HG03135 (cell line): ENCODE results near the gene MCF2.
"Not testable (repeated sequence)": the region's sequence is repeated elsewhere in the genome, so short reads cannot be mapped to it uniquely, and the experiment has no call there.

Source experiments
- ATAC-seq: cut with Tn5 transposase; IDR thresholded peaks from one replicate; pipeline ENCODE4 v1.9.1; 2021; ENCODE audit warnings: mild to moderate bottlenecking, moderate library complexity; ENCODE audit not compliant: unreplicated experiment

Gene MCF2

DNA sequence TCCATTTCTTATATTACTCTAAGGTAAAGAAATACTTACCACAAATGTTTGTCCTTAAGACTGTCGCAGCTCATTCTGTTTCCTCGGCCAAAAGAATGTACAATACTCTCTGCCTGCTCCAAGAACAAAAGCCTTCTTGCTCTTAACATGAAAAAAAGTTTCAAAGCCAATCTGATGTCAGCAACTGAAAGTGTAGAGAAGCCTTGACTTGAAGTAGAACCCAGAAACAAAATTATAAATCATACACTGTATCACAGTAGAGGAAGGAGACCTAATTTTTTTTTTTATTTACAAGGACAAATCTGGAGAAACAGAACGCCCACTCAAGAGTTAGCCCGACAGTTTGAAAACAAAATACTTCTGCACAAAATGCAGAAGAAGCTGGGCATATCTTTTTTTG, at the start of gene MCF2:
TSS of gene MCF2 (minus strand) at position 101 of the 400 bp plus-strand sequence. CDS start 56,423 bp downstream, outside the sequence.
- no peak for ATAC-seq

GRCh38 chrX:139751053-139751452, 43.1 kb upstream of the MCF2 start:
- ATAC-seq: no peak

DNA sequence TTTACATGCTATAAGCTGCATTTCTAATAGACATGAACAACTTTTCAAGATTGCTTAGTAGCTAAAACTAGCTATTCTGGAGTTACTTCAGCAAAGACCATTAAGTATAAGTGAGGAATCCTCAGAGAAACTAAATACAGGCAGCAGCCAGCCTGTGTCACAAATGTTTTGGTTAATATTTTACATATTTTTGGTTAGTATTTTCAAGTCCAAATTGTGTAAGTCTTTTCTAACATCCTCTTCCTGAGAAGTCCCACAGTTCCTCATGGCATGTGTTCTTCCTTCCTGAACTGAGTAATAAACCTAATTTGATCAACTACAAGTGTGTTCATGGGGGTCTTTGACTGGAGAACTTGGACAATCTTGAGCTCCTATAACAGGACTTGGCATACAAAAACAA, 42.4 kb upstream of the MCF2 start:
- no peak for ATAC-seq

GRCh38 chrX:139739138-139739537, 31.2 kb upstream of the MCF2 start:
- ATAC-seq: peak; percentile 82

DNA sequence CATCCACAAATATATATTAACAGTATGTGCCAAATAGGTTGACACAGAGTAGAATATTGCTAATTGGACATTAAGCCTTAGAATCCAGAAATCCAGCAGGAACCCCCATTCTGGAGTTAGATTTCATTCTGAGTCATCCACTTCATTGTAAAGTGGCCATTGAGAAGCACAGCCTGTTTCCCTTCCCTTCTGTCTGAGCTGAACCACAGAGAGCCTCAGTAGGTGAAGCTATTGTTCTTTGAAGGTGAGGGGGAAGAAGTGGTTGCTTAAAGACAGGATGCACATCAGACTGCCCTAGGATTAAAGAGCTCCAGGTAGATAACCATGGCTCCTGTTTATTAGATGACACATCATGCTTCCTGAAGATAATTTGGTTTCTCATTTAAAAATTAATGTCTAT, 30.6 kb upstream of the MCF2 start:
- no peak for ATAC-seq

DNA sequence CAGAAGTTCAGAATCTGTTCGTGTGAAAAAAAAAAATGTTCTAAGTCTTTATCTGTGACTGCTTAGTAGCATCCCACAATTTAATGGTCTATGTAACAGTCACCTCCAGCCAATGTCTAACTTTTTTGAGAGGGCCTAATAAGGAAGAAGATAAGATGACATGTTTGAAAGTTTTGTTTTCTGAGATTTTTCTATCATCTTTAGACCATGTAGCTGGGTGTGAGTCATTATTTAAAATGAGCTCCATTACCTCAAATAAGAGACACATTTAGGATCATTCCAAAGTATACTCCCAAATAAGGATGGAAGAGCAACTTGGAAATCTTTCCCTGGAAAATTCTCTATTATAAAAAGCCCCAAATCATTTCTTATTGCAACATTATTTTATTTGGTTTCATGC, 28.2 kb upstream of the MCF2 start:
- ATAC-seq: no peak

DNA sequence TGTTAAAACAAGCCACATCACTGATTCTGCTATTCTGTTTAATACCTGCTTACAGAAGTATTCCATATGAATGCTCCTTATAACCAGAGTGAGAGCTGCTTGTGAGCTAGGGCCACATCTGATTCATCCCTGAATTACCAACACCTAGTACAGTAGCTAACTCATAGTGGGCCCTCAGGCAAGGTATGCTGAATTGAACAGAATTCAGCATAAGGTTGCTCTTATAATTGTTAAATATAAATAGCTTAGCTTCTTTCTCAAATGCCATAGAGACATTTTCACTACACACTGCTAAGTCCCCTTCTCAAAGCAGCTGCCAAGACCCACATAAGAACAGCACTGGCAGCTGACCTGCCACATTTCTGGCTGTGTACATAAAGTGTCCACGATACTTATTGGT, 27.0 kb upstream of the MCF2 start:
- ATAC-seq: no peak

GRCh38 chrX:139725720-139726119, 17.8 kb upstream of the MCF2 start:
- ATAC-seq: peak; percentile 88

DNA sequence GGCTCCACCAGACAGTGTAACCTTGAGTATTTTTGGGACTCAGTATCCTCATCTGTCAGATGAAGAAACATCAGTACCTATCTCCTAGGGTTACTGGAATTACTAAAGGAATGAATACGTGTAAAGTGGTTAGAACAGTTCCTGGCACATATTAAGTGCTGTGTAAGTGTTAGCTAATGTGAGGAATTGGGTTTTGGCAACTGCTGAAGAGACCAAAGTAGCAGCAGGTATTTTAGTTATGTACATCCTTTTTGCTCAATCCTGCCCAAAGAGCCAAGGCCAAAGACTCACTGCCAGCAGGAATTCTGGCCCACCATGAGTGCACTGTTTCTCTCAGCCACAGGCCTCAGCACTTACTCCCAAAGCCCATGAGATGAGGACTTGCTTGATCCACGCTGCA, 16.7 kb upstream of the MCF2 start:
- no peak for ATAC-seq

DNA sequence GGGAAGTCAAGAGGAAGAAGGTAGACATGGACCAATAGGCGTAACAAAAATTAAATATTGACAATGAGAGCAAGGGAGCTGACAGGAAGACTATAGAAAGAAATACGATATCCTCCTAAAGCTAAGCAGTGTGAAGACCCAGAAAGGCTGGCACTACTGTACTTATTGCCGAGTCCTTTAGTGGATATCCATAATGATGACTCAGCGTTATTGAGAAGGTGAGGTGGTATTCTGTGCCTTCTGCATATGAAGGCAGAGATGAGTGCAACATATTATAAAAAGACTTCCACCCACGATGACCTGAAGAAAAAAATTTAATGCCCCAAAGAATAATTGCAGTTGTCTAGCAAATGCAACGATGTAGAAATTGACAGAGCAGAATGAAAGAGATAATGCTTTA, 13.0 kb upstream of the MCF2 start:
- ATAC-seq: no peak

DNA sequence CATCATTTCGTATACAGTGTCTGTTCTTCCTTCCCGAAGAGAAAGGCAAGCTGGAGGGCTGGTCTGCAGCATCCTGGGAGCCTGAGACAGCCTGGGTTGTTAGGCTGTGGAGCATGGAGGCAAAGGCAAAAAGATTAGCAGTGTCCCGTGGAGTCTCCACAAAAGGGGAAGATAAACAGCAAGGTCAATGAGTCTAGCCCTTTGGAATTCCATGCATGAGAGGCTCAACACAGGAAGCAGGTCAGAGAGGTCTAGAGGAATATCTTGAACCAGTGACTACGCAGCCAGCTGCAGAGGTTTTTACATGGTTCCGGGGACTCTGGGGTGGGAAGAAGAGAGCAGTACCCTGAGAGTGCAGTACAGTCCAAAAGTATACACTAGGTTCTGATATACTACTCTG, 12.2 kb upstream of the MCF2 start:
- ATAC-seq: no peak

DNA sequence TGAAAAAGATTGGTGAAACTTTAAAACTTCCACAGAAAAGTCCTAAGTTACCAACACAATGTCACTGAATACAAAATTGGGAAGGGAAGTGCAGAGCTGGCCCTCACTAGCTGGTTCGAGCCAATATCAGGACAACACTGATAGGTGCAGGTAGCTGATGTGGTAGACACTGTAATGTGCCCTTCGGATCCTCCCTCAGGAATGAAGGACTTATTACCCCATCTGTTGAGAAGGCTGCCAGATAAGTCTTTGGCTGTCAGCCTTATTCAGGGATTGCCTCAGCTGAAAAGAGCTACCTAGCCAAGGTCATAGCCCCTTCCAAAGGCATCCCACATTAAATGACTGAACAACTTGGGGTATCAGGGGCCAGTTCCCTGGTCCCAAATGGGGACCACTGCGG, 5.3 kb downstream of the MCF2 start:
- ATAC-seq: no peak

DNA sequence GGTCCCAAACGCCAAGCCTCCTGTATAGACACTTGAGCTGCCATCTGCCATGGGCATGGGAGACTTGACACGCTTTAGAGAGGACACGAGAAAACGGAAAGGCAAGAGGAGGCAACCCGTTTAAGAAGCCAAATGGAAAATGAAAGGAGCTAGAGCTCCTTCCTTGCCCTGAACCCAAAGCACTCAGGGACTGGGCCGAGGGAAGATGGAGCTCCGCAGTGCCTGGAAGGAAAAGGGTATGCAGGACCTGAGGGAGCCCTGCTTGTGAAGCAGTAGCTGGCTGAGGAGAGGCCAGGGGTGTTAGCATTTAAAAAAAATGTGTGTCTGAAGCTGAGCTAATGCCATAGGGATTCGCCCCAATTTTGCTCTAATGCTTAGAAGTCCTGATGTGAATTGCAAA, 15.1 kb downstream of the MCF2 start:
- no peak for ATAC-seq

DNA sequence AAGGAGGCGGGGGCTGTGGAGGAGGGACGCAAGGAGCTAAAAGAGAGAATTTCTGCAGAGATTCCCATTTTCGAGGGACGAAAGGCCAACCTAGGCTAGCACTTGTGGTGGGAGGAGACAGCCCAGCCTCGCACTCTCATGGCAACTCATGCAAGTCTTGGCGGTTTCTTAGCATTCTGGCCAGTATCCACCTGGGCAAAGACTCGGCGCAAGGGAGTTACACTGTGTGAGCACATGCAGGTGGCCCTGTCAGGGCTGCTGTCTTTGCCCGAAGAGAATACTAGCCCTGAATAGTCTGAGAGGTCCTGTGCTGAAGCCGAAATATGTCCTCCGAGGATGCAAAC, 15.5 kb downstream of the MCF2 start:
- no peak for ATAC-seq

DNA sequence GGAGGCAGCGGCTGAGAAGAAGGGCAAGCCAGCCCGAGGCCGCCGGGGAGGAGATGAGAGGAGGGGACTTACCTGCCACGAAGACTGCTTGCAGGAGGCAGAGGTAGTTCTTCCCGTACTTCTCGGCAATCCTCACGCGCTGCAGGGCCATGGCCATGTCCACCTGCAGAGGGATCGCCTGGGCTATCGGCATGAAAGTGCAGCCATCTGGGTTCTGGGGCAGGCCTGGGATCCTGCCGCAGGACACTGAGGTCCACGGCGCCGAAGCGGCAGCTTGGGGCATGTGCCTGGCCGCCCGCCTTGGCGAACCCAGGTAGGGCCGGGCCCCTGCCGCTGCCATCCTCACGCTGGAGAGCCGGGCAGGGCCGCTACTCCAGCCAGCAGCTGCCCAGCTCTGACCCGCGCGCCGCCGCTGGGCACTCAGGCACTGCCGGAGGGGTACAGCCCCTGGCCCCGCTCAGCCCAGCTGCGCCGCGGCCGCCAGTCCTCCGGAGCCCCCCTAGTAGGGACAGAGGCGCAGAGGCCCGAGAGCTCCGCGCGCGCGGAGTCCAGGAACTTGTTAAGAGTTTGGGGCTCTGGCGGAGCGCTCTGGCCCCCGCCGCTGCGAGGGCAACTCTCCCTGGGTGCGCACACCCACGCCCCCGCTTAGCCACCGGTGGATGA, 16.0 kb downstream of the MCF2 start:
- no peak for ATAC-seq

DNA sequence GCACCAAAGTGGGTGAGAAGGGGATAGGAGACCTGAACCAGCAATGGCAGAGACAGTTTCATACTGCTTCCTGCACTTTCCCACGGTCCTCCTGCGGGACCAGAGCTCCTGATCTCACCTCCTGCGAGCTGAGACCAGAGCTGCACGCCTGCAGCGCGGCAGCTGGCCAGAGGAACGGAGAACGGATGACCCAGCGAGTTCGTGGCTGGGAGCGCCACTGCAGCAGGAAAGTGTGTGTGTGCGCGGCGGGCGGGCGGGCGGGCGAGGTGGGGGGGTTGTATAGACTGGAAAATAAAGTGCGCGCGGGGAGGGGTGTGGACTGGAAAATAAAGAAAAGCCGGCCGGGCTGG, 16.5 kb downstream of the MCF2 start:
- ATAC-seq: no peak

- ATAC-seq: not testable (repeated sequence)
These were observed 22.8 kb downstream of the MCF2 start for GRCh38 chrX:139685175-139685574.

- ATAC-seq: no peak
These were observed 27.6 kb downstream of the MCF2 start for GRCh38 chrX:139680356-139680755.

DNA sequence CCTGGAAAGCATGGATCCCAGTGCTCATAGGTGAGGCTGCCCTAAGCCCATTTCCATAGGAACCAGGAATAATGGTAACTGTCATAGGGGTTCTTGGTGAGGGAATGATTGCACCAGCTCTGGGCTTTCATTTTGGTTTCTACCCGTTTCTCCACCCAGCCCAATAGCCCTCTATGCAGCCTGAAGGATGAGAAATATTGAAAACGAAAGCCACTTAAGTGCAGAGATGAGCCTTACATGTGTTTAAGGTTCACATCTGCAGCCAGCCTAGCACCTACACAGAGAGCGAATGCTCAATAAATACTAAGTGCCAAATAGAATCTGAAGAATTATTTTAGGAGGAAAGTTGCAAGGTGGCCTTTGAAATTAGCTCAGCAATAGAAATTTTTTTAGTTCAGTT, 60.4 kb downstream of the MCF2 start:
- ATAC-seq: no peak

- ATAC-seq: no peak
These were observed 65.6 kb downstream of the MCF2 start for GRCh38 chrX:139642241-139642927.

- ATAC-seq: no peak
These were observed 67.7 kb downstream of the MCF2 start for GRCh38 chrX:139640259-139640658.

GRCh38 chrX:139639253-139639652, 68.7 kb downstream of the MCF2 start:
- ATAC-seq: no peak

DNA sequence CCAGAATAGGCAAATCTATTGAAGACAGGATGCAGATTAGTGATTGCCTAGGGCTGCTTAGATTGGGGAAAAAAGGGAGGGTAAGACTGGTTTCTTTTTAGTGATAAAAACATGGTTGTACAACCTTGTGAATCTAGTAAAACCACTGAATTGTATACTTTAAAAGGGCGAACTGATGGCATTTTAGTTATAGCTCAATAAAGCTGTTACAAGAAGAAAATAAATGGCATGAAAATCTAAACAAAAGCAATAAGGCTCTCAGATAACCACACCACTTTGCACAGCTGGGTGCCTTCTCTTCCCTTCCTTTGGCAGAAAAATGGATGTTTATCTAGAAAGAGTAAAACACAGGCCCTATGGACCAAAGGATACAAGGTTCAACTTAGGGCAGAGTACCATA, 107.9 kb downstream of the MCF2 start:
- ATAC-seq: no peak
